GM23338 (cell line): ENCODE results near the gene CSTB. TPM values are rescaled to one million over a fixed set of nuclear protein-coding genes. Genes with fewer than 3 reads are reported as not detected.

ENCODE experiments used
- ATAC-seq: fragments of 200-7000 bp; cut with Tn5 transposase; 3 replicates; pipeline ENCODE4 v1.9.1; 2020
- DNase-seq: peaks from one replicate; pipeline ENCODE4 v3.0.0-alpha.2; 2015; ENCODE audit warnings: low spot score
- H2AFZ ChIP-seq: fragments of 200-600 bp; sonication (generic); 2 replicates; pipeline ENCODE4 v1.8.0; 2016; ENCODE audit warnings: antibody characterized with exemption, mild to moderate bottlenecking, moderate library complexity
- H3F3A ChIP-seq: fragments of 200-600 bp; sonication (generic); replicated peaks from 2 replicates; pipeline ENCODE4 v1.8.0; 2017; ENCODE audit warnings: antibody characterized with exemption, mixed run types, low read depth
- H3K27ac ChIP-seq: fragments of 200-600 bp; sonication (generic); 2 replicates; pipeline ENCODE4 v1.6.1; 2016; ENCODE audit warnings: low read depth
- H3K27me3 ChIP-seq: fragments of 200-600 bp; sonication (generic); 2 replicates; pipeline ENCODE4 v1.8.0; 2016; ENCODE audit warnings: mild to moderate bottlenecking, mixed run types, moderate library complexity; ENCODE audit not compliant: insufficient read depth
- H3K36me3 ChIP-seq: fragments of 200-600 bp; sonication (generic); 2 replicates; pipeline ENCODE4 v1.8.0; 2016; ENCODE audit warnings: mild to moderate bottlenecking; ENCODE audit not compliant: insufficient read depth
- H3K4me1 ChIP-seq: fragments of 200-600 bp; sonication (generic); 2 replicates; pipeline ENCODE4 v1.8.0; 2016; ENCODE audit warnings: mild to moderate bottlenecking, moderate library complexity; ENCODE audit not compliant: insufficient read depth
- H3K4me2 ChIP-seq: fragments of 200-600 bp; sonication (generic); 2 replicates; pipeline ENCODE4 v1.7.1; 2017; ENCODE audit warnings: mixed run types
- H3K4me3 ChIP-seq: fragments of 200-600 bp; sonication (generic); 2 replicates; pipeline ENCODE4 v1.6.1; 2016; ENCODE audit warnings: mixed run types
- H3K79me2 ChIP-seq: fragments of 200-600 bp; sonication (generic); replicated peaks from 2 replicates; pipeline ENCODE4 v1.8.0; 2017; ENCODE audit warnings: mild to moderate bottlenecking; ENCODE audit not compliant: insufficient read depth
- H3K9me2 ChIP-seq: fragments of 200-600 bp; sonication (generic); 2 replicates; pipeline ENCODE4 v1.8.0; 2017; ENCODE audit not compliant: insufficient read depth
- H4K20me1 ChIP-seq: fragments of 200-600 bp; sonication (generic); replicated peaks from 2 replicates; pipeline ENCODE4 v1.8.0; 2017; ENCODE audit warnings: mild to moderate bottlenecking; ENCODE audit not compliant: insufficient read depth
- H3K27ac Mint-ChIP-seq: 2 replicates; pipeline ENCODE4 v1.8.0; 2020; ENCODE audit warnings: inconsistent platforms, mild to moderate bottlenecking, moderate library complexity, mixed read lengths
- H3K27me3 Mint-ChIP-seq: 3 replicates; pipeline ENCODE4 v1.8.0; 2022; ENCODE audit warnings: low read depth, mild to moderate bottlenecking, moderate library complexity, mixed read lengths, inconsistent platforms; ENCODE audit not compliant: insufficient read depth, poor library complexity
- H3K36me3 Mint-ChIP-seq: 3 replicates; pipeline ENCODE4 v1.8.0; 2021; ENCODE audit warnings: low read depth, mild to moderate bottlenecking, inconsistent platforms, moderate library complexity, mixed read lengths
- H3K4me1 Mint-ChIP-seq: 3 replicates; pipeline ENCODE4 v1.8.0; 2020; ENCODE audit warnings: mild to moderate bottlenecking, inconsistent platforms, mixed read lengths
- H3K4me3 Mint-ChIP-seq: 3 replicates; pipeline ENCODE4 v1.8.0; 2021; ENCODE audit warnings: moderate library complexity, mild to moderate bottlenecking, inconsistent platforms, mixed read lengths
- H3K9me3 Mint-ChIP-seq: 3 replicates; pipeline ENCODE4 v1.8.0; 2020; ENCODE audit warnings: moderate library complexity, mild to moderate bottlenecking, inconsistent platforms, mixed read lengths
- EZH2phosphoT487 ChIP-seq: fragments of 200-600 bp; sonication (generic); IDR thresholded peaks from one replicate; pipeline ENCODE4 v1.8.1; 2018; ENCODE audit warnings: antibody characterized with exemption; ENCODE audit not compliant: unreplicated experiment
- NANOG ChIP-seq: IDR thresholded peaks from 2 replicates; pipeline ENCODE4 v1.6.1; 2016; ENCODE audit warnings: antibody characterized with exemption, borderline replicate concordance
- ZNF331 ChIP-seq: fragments of 250-450 bp; sonication (Bioruptor Pico); IDR thresholded peaks from 2 replicates; pipeline ENCODE4 v1.5.0; 2020; ENCODE audit warnings: low read depth, mild to moderate bottlenecking, moderate library complexity
- polyA plus RNA-seq: library from polyadenylated mRNA; unstranded; fragments of >200 nt; fragmentation: Nextera tagmentation; extraction: Ambion mirVana; gene quantifications from 2 replicates; pipeline ENCODE4 v1.2.1, GENCODE V29; 2016
- total RNA-seq: library from RNA; depleted of rRNA; stranded (reverse); fragments of >200 nt; shearing (Covaris generic); gene quantifications from 2 replicates; pipeline ENCODE4 v1.2.3, GENCODE V29; 2014
- TF ChIP-seq, protein P1 (sequence below): fragments of 250-450 bp; sonication (Bioruptor Pico); IDR thresholded peaks from 2 replicates; pipeline ENCODE4 v1.5.0; 2020; ENCODE audit warnings: mild to moderate bottlenecking, moderate library complexity
- TF ChIP-seq, protein P2 (sequence below): IDR thresholded peaks from 2 replicates; pipeline ENCODE4 v1.6.1; 2016; ENCODE audit warnings: antibody characterized with exemption

CSTB gene
- total and polyA plus RNA-seq, 2 experiments from 2014 or later = 10.0 to 142 TPM

GRCh38 chr21:43734131-43734927, 41.8 kb downstream of the CSTB start:
- peak overlapping the region; percentile 88 for H3K27ac Mint-ChIP-seq
- H3K9me2 ChIP-seq = no peaks in the 10 kb centered on the region
- no peaks in the 10 kb centered on the region for H3K4me1 ChIP-seq
- no peak overlapping the region for H3K27ac ChIP-seq
- peaks cover 7% of the 10 kb centered on the region for H3K36me3 Mint-ChIP-seq
- no peaks in the 10 kb centered on the region for H3K36me3 ChIP-seq
- no peak overlapping the region for H3K4me2 ChIP-seq
- H3K27me3 Mint-ChIP-seq = peaks cover 13% of the 10 kb centered on the region
- DNase-seq (no peak), ATAC-seq (peak; percentile 14; the same call in 1 of the 3 replicates)
- H3K4me3 ChIP-seq = no peak overlapping the region
- H3K79me2 ChIP-seq = peaks cover 35% of the 10 kb centered on the region
- H3K9me3 Mint-ChIP-seq = no peaks in the 10 kb centered on the region; the same call in 2 of the 3 replicates
- peaks cover under 1% of the 10 kb centered on the region; the same call in 1 of the 2 replicates for H3F3A ChIP-seq
- H4K20me1 ChIP-seq = peaks cover 8% of the 10 kb centered on the region
- H3K4me3 Mint-ChIP-seq = no peak overlapping the region
- no peaks in the 10 kb centered on the region for H3K27me3 ChIP-seq
- H2AFZ ChIP-seq = no peak overlapping the region
- TF ChIP-seq, protein P1, sequence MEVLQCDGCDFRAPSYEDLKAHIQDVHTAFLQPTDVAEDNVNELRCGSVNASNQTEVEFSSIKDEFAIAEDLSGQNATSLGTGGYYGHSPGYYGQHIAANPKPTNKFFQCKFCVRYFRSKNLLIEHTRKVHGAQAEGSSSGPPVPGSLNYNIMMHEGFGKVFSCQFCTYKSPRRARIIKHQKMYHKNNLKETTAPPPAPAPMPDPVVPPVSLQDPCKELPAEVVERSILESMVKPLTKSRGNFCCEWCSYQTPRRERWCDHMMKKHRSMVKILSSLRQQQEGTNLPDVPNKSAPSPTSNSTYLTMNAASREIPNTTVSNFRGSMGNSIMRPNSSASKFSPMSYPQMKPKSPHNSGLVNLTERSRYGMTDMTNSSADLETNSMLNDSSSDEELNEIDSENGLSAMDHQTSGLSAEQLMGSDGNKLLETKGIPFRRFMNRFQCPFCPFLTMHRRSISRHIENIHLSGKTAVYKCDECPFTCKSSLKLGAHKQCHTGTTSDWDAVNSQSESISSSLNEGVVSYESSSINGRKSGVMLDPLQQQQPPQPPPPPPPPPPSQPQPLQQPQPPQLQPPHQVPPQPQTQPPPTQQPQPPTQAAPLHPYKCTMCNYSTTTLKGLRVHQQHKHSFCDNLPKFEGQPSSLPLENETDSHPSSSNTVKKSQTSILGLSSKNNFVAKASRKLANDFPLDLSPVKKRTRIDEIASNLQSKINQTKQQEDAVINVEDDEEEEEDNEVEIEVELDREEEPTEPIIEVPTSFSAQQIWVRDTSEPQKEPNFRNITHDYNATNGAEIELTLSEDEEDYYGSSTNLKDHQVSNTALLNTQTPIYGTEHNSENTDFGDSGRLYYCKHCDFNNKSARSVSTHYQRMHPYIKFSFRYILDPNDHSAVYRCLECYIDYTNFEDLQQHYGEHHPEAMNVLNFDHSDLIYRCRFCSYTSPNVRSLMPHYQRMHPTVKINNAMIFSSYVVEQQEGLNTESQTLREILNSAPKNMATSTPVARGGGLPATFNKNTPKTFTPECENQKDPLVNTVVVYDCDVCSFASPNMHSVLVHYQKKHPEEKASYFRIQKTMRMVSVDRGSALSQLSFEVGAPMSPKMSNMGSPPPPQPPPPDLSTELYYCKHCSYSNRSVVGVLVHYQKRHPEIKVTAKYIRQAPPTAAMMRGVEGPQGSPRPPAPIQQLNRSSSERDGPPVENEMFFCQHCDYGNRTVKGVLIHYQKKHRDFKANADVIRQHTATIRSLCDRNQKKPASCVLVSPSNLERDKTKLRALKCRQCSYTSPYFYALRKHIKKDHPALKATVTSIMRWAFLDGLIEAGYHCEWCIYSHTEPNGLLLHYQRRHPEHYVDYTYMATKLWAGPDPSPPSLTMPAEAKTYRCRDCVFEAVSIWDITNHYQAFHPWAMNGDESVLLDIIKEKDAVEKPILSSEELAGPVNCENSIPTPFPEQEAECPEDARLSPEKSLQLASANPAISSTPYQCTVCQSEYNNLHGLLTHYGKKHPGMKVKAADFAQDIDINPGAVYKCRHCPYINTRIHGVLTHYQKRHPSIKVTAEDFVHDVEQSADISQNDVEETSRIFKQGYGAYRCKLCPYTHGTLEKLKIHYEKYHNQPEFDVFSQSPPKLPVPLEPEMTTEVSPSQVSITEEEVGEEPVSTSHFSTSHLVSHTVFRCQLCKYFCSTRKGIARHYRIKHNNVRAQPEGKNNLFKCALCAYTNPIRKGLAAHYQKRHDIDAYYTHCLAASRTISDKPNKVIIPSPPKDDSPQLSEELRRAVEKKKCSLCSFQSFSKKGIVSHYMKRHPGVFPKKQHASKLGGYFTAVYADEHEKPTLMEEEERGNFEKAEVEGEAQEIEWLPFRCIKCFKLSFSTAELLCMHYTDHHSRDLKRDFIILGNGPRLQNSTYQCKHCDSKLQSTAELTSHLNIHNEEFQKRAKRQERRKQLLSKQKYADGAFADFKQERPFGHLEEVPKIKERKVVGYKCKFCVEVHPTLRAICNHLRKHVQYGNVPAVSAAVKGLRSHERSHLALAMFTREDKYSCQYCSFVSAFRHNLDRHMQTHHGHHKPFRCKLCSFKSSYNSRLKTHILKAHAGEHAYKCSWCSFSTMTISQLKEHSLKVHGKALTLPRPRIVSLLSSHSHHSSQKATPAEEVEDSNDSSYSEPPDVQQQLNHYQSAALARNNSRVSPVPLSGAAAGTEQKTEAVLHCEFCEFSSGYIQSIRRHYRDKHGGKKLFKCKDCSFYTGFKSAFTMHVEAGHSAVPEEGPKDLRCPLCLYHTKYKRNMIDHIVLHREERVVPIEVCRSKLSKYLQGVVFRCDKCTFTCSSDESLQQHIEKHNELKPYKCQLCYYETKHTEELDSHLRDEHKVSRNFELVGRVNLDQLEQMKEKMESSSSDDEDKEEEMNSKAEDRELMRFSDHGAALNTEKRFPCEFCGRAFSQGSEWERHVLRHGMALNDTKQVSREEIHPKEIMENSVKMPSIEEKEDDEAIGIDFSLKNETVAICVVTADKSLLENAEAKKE (CRISPR knock-in tag) = no peak
- H3K4me1 Mint-ChIP-seq = peaks cover 17% of the 10 kb centered on the region

DNA sequence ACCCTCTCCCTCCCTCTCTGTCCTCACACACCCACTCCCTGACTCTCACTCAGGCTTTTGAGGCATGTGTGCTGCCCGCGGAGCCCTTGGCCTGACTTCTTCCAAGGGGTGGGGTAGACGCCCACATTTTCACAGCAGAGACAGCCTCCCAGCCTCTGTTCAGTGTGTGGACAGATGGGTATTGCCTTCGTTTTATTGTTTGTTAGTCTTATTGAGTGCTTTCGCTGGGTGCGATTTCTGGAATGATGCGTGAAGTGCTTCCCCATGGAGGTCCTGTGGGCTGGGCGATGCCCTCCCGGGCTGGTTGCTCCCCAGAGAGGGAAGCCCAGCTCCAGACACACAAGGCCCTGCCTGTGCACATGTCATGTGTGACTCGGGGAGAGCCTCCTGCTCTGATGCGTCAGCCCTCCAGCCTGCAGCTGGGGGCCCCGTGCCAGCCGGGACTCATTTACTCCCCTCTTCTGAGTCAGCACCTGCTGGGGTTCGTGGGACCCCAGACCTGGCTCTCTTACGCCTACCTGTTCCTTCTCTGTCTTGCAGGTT, 42.5 kb downstream of the CSTB start:
- Mint-ChIP-seq H3K9me3 (no peaks in the 10 kb centered on the region; the same call in 2 of the 3 replicates), H3K36me3 (peaks cover 4% of the 10 kb centered on the region; the same call in 2 of the 3 replicates), H3K27me3 (peaks cover 13% of the 10 kb centered on the region), H3K4me3 (no peak overlapping the region), H3K4me1 (peaks cover 18% of the 10 kb centered on the region), H3K27ac (peak overlapping the region; percentile 88)
- Histone ChIP-seq H3K36me3 (no peaks in the 10 kb centered on the region), H4K20me1 (peaks cover 8% of the 10 kb centered on the region), H3F3A (peaks cover 4% of the 10 kb centered on the region; the same call in 1 of the 2 replicates), H3K27me3 (no peaks in the 10 kb centered on the region), H3K79me2 (peaks cover 38% of the 10 kb centered on the region), H2AFZ (no peak overlapping the region), H3K4me2 (no peak overlapping the region), H3K4me3 (no peak overlapping the region), H3K4me1 (no peaks in the 10 kb centered on the region), H3K9me2 (no peaks in the 10 kb centered on the region), H3K27ac (no peak overlapping the region)
- TF ChIP-seq, protein P2, sequence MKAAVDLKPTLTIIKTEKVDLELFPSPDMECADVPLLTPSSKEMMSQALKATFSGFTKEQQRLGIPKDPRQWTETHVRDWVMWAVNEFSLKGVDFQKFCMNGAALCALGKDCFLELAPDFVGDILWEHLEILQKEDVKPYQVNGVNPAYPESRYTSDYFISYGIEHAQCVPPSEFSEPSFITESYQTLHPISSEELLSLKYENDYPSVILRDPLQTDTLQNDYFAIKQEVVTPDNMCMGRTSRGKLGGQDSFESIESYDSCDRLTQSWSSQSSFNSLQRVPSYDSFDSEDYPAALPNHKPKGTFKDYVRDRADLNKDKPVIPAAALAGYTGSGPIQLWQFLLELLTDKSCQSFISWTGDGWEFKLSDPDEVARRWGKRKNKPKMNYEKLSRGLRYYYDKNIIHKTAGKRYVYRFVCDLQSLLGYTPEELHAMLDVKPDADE = no peak
- TF ChIP-seq NANOG = no peak
- no peak for TF ChIP-seq ZNF331
- no peak for TF ChIP-seq EZH2phosphoT487
- DNase-seq = no peak
- no peak for ATAC-seq
